NCI-H524 (cell line): ENCODE results near the gene LCP2.
"Not testable (repeated sequence)": the region's sequence is repeated elsewhere in the genome, so short reads cannot be mapped to it uniquely, and the experiment has no call there.

Source experiments
- DNase-seq, 2 experiments: peaks; one replicate each; lab custom pipeline; 2025; lab: John Stamatoyannopoulos, UW

Gene LCP2

DNA sequence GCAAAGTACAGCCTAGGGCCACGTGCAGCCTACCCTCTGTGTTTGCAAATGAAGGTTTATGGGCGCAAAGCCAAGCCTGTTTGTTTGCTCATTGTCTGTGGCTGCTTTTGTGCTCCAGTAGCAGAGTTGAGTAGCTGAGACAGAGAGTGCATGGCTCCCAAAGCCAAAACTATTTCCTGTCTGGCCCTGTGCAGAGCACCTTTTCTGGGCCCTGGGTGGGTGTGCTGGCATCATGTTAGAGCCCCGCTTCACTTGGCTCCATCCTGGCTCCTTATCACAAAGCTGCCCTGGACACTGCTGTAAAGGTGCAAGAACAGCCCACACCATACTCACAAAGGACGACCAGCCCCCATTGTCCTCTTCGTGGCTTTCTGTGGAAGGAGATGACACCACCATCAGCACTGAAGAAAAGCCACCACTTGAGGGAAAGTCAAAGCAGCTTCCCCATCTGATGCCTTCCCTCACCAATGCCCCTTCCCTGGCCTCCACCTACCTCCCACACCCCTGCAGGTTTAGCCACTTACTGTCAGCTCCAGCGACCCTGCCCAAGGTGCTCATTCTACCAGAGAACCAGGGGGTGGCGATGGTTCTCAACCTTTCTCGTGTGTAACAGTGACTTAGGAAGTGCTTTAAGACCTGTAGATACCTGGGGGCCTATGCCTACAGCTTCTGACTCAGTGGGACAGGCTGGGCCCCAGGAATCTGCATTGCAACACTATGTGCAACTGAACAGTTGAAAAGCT is 23.4 kb downstream of the LCP2 start:
- DNase-seq: peak in 1 of 2 experiments; percentile 6

DNA sequence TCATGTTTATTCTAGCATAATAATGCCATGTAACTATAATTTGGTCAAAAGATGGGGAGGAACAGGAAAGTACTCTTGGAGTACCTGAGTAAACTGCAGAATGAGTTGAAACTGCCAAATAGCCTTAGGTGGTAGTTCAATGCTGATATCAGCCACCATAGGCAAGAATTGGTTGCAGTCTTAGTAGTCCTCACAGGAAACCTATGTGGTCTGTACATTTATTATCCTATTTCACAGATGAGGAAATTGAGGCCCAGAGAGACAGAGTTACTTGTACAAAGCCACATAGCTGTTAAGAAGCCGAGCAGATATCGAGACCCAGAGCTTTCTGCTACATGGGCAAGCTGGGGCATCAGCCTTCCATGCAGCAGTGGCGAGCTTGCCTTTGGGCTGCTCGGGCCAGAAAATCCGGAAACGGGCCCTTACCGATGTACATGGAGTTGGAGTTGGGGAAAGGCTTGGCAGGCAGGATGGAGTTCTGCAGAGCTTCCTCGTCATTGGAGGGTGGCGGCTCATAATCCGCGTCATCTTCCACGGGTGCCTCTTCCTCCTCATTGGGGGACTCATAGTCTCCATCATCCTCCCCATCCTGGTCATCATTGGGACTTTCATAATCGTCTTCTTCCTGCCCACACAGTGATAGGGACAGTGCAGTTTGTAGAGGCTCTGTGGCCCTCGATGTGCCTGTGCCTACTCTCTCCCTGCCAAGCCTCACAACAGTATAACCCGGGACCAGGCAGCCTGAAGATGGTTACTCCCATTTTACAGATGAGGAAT is 27.1 kb downstream of the LCP2 start:
- DNase-seq: no peak

- no peak for DNase-seq
Measured at GRCh38 chr5:170269579-170269978, 28.0 kb downstream of the LCP2 start.

DNA sequence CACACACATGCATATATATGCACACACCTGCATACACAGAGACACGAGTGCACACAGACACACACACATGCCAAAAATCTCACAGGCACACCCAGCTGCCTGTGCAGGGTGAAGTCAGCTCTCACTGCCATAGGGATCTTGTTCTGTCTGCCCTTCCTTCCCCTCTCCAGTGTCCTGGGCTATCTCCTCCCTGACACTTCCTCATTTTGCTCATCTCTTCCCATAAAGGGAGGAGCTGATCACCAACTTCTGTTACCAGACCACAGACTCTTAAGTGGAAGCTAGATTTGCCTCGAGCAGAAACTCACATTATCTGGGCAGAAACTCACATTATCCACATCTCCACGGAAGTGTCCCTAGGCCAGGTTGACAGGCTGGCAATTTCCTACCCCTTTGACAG is 28.7 kb downstream of the LCP2 start:
- DNase-seq: no peak

GRCh38 chr5:170268153-170268689 is 29.4 kb downstream of the LCP2 start:
- DNase-seq: no peak

- DNase-seq: peak; percentile 53 to 70
Measured at GRCh38 chr5:170267431-170268152, 30.0 kb downstream of the LCP2 start.

GRCh38 chr5:170266570-170267381 is 30.8 kb downstream of the LCP2 start:
- no peak for DNase-seq

- no peak for DNase-seq
Measured at GRCh38 chr5:170265522-170265921, 32.1 kb downstream of the LCP2 start.

DNA sequence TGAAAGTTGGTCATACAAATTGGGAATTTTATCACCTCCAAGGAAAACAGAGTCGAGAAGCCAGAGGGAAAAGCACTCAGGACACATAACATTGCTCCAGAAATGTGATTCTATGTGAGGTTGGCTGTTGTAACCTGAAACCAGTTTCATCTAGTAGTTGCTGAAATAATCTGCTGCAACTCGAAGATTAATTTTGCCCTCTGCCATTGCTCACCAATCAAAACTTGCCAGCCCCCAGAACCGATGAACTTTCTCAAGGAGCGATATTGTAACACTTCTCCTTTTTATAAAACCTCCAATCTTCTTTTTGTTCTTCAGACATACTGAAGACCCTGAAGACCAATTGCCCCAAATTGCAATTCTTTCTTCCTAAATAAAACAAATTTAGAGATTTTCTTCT is 33.7 kb downstream of the LCP2 start:
- DNase-seq: no peak

GRCh38 chr5:170262061-170263045 is 35.2 kb downstream of the LCP2 start:
- DNase-seq: no peak

GRCh38 chr5:170261528-170262043 is 36.0 kb downstream of the LCP2 start:
- DNase-seq: no peak

DNA sequence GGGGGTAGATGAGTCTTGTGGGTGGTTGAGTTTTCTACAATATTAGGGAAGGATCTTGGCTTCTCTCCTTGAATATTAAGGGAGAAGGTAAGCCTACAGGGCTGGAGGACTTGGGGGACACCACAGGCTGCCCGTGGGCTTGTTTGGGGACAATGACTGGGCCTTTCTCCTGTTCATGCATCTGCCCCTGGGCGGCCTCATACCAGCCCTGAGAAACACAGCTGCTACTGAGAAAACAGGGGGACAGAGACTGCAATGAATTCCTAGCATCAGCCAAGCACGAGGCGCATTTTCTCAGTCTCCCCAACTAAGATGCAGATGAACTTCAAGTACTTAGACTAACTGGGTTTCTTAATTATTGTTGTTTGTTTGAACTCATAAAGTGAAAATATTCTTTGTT is 40.2 kb downstream of the LCP2 start:
- no peak for DNase-seq

GRCh38 chr5:170256571-170256970 is 41.0 kb downstream of the LCP2 start:
- no peak for DNase-seq

DNA sequence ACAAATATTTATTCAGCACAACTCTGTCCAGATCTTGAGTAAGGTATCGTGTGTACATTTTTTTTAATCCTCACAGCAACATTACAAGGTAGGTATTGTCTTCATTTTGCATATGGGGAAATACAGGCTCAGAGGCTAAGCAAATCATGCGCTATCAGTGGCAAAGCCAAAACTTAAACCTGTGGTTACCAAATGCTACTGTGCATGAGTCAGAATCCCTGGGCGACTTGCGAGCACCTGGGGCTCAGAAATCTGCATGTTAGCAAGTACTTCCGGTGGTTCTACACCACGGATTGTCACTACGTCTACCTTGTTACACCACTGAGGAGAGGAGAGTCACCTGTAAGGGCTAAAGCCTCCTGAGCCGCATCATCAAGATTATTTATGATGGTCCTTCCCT is 43.5 kb downstream of the LCP2 start:
- no peak for DNase-seq

GRCh38 chr5:170252720-170253350 is 44.7 kb downstream of the LCP2 start:
- DNase-seq: no peak

- no peak for DNase-seq
Measured at GRCh38 chr5:170252109-170252508, 45.5 kb downstream of the LCP2 start.

GRCh38 chr5:170251462-170251861 is 46.1 kb downstream of the LCP2 start:
- DNase-seq: no peak

DNA sequence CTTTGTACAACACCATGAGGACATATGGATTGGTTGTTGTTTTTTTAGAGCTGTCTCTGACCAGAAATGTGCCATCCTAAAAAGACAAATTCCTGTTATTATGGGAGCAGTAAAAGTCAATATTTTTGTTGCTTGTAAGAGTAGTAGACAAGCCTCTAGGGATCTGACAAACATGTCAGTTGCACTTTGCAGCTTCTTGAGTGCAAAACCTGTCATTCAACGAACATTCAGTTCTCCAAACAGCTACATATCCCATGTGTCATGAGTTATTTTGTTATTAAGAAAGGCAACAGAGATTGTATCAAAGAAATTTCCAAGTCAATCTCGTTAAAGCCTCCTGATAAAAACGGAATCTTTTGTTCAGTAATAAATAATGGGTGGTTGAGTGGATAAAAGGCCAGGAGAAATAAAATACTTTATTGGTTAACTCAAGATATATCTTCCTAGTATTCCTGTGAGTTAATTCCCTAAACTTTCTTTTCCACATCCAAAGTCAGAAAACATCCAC is 46.7 kb downstream of the LCP2 start:
- no peak for DNase-seq

DNA sequence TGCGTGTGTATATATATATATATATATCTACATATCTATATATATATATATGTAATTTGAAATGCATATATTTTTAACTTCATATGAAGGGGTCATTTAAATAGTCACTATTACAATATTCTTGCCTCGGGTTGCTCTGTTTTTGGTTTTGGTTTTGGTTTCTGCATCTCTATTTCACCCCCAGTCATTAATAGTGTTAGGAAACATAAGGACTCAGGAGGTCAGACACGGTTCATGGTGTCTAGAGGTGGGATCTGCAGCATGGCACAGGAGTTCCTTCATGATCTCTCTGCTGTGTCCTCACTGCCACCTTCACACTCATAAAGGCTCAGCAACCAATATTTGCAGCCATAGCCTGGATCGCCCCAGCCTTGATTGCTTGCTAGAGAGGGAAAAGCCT is 48.2 kb downstream of the LCP2 start:
- DNase-seq: no peak

- not testable (repeated sequence) for DNase-seq
Measured at GRCh38 chr5:170248931-170249227, 48.7 kb downstream of the LCP2 start.
